NCI-H345 (cell line): Measurements from ENCODE around the gene CDK5RAP2.
"Not testable (repeated sequence)": the region's sequence is repeated elsewhere in the genome, so short reads cannot be mapped to it uniquely, and the experiment has no call there.

Experiments used
- DNase-seq: peaks from one replicate; lab custom pipeline; 2025; lab: John Stamatoyannopoulos, UW

CDK5RAP2 gene

DNA sequence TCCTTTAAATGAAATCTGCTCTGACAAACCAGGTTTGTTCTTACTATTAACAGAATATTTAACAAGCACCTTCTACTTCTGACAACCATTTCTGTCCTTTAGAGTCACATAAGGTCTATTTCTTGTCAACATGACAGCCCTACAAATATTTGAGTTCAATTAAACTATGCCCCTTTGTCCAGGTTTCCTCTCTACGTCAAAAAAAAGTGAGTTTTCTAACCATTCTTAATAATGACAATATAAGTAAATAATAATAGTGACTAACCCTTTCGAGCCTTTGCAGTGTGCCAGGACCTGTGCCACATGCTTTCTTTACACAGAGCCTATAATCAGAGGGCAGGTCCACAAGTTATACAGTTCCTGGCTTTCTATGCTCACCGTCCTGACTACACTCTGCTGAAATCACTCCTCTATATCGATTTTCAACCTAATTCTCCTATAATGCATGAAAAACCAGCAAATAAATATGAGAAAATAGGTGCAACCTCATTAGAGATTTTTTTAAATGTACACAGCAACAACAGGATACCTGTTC, 115.0 kb downstream of the CDK5RAP2 start:
- no peak for DNase-seq

DNA sequence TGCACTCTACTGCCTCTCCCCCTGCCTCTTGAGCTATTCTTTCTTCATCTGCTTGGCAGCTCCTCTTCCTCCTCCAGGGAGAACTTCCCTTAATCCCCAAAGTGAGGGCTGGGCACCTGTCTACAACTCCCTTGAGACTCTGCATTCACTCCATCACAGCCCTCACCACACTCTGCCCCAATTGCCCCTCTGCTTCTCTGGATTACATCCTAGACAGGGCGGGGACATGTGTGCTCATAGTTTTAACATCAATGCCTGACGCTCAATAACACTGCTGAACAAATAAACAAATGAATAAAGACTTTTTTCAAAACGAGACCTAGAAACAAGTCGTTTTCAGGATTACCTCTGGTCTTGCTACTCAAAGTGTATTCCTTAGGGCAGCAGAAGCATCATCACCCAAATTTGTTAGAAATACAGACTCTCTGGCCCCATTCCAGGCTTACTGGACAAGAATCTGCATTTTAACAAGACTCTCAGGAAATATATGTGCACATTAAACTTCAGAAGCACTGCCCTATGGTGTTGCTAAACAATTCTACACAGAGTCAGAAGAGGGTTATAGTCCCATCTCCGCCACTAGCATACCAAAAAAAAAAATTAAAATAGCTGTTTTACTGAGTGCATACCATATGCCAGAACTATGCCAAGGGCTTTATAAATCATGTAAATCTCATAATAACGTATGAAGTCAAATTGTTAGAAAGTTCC, 115.6 kb downstream of the CDK5RAP2 start:
- DNase-seq = no peak

DNA sequence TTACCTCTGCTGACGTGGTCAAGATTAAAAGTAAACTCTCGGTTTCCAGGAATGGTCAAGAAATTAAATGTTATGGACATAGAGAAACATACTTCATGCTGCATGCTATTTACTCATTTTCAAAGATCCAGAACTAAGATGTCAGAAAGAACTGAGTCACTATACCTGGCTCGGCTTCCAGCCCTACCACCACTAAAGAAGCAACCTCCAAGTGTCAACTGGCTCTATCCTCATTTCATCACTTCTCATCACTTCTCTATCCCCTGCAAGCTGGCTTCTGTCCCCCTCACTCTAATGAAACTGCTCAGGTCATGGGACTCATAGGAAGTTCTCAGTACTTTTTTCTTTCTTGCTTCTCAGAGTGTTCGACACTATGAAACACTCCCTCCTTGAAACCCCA, 116.2 kb downstream of the CDK5RAP2 start:
- DNase-seq = no peak

DNA sequence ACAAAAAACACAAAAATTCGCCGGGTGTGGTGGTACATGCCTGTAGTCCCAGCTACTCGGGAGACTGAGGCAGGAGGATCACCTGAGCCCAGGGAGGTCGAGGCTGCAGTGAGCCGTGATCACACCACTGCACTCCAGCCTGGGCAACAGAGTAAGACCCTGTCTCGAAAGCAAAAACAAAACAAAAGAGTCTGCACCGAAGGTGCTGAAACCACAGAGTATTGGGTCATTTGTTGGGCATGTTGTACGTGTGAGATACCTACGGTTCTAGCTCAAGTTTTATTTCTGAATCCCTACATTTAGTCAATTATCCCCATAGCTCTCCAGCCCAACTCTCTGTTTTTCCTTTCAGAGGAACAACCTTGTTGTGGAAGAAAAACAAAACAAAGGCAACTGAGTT, 118.3 kb downstream of the CDK5RAP2 start:
- DNase-seq = not testable (repeated sequence)

DNA sequence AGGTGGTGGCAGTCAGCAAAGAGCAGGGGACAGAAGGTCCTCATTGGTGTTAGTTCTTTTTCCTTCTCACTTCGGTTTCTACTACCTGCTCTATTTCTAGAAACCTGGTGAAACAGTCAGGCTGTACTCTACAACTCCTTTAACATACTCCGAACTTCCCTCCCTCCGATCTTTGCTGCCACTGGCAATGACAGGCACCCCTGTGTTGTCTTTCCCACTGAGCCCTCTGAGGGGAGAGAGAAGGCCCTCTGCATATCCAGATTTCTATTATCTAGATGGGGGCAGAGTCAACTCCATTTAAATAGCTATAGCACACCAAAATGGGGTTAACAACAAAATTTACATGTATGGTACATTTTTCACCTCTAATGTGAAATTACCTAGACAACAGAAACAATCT, 123.7 kb downstream of the CDK5RAP2 start:
- no peak for DNase-seq

DNA sequence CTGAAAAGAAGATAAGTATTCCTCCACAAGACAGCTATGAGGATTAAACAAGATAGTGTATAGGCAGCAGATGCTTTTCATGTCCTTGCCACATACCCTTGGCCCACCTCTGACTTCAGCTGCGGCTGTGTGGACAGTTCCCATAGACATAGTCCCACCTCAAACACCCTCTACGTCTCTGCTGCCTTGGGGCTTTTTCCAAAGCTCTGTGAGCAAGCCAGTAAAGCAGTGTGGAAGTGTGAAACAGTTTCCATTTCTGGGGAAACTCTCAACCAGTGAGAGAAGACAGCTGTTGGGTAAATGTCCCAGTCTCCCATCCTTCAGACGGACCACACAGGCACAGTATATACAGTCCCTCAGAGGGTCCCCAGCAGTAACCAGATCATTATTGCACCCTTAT, 125.5 kb downstream of the CDK5RAP2 start:
- no peak for DNase-seq

DNA sequence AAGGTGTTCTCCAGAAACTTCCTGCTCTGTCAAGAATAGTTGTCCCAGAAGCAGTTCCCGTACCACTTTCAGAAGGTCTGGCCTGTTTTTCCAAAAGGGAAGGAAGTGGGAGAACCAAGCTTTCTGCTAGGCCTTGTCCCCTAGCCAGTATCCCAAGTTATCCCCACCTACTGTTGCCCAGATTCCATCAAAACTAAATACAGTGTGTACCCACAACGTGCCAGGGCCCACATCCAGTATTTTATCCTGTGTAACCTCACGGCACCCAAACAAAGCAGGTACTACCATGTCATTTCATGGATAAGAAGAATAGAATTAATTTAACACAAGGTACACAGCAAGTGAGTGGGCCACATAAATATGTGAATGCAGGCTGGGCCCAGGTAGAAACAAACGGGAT, 126.2 kb downstream of the CDK5RAP2 start:
- DNase-seq = no peak

DNA sequence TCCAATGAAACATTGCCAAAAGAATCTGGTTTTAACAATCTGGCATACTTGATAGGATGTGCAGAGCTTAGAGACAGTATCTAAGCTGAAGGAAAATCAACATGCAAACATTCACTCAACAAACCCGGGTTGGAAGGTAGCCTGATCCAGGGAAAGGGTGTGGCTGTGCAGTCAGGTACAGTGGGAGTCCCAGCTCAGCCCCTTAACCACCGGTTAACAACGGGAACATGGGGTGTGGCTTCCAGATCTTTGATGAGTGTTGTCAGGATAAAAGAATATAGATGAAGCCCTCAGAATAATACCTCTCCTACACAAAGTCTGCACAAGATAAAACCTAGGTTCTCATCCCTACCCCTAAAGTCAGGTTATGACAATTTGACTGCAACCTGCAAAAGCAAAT, 127.3 kb downstream of the CDK5RAP2 start:
- DNase-seq = no peak

DNA sequence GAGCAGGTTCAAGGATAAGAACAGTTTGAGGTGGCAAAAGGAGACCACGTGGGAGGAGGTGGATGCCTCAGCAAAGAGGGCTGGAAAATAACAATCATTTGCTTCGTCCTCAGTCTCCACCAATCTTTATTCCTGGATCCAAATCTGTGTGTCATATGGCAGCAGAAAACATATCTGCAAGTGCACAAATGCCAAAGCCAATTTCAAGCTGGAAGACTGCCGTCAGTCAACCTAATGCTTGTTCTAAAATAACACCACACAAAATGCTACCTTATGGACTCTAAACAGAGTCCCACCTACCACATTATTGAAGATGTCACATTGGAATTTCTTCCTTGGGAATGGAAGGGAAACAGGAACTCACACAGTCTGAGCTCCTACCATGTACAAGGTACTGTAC, 129.1 kb downstream of the CDK5RAP2 start:
- DNase-seq = no peak

DNA sequence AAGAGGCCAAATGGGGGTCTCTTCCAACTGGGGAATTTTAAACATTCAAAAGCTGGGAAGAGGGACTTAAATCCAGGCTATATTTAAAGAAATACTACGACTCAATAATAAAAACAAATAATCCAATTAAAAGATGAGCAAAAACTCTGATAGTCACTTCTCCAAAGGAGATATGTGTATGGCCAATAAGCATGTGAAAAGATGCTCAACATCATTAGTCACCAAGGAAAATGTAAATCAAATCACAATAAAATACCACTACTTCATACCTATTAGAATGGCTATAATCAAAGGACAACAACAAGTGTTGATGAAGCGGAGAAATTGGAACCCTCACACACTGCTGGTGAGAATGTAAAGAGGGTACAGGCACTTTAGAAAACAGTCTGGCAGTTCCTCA, 130.4 kb downstream of the CDK5RAP2 start:
- no peak for DNase-seq

DNA sequence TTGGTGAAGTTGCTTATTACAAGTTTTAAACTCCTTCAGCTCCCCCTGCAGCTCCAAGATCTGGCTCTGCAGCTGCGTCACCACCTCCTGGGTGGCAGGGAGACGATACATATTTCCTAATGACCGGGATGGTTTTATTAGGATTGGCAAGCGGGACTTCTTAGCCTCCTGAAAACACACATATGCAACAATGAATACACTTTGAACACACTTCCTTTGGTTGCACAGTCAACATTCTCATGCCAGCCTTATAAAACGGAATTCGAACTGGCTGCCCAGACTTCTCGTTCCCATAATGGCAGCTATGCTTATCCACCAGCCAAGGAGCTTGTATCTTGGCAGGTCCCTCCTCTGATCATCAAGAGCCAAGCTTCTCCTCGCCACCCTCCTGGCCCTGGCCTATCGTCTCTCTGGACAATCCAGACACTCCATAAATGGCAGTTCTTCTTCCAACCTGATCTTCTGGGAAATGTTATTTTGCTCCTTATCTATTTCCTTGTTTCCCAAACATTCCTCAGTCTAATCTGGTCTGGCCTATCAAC, 131.9 kb downstream of the CDK5RAP2 start:
- no peak for DNase-seq

DNA sequence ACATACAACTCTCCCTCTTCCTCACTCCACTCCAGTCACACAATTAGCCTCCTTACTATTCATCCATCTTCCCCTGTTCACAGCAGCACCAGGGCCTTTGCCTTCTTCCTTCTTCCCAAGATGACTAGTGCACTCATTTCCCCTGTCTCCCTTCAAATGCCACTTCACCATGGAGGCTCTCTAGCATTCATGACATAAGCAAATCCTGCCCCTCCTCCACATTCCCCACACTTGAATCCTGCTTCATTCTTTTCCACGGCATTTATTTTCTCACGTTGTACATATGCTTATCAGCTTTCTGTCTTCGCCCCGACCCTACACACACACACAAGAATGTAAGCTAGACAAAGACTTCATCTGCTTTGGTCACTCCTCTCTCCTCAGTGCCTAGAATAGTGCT, 133.3 kb downstream of the CDK5RAP2 start:
- no peak for DNase-seq

DNA sequence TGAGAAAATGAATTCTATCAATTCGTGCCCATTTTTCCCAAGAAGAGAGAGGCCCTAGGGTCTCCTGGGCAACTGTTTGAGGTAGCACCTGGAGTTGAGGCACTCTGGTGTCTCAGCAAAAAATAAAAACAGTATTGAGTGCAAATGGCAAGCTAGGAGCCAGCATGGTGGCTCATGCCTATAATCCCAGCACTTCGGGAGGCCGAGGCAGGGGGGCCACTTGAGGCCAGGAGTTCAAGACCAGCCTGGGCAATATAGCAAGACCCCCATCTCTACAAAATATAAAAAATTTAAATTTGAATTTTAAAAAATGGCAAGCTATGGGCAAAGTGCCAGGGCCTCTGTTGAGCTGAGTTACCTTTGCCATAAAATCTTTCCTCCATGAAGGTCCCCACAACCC, 136.0 kb downstream of the CDK5RAP2 start:
- no peak for DNase-seq

DNA sequence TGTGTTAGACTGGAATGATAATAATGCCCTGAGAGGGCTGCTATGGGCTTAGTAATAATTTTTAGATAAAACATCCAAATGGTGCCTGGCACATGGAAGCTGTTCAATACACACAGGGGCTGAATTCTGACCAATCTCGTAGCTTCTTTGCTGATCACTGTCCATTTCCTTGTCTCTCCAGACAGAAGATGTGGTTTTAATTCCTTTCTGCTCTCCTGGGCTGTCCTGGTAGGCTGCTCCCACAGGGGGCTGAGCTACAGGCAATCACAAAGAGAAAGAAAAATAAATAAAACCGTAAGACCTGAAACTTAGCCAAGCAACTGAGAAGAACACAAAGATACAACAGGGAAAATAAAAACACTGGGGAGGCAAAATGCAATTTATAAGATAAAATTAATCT, 136.5 kb downstream of the CDK5RAP2 start:
- no peak for DNase-seq

DNA sequence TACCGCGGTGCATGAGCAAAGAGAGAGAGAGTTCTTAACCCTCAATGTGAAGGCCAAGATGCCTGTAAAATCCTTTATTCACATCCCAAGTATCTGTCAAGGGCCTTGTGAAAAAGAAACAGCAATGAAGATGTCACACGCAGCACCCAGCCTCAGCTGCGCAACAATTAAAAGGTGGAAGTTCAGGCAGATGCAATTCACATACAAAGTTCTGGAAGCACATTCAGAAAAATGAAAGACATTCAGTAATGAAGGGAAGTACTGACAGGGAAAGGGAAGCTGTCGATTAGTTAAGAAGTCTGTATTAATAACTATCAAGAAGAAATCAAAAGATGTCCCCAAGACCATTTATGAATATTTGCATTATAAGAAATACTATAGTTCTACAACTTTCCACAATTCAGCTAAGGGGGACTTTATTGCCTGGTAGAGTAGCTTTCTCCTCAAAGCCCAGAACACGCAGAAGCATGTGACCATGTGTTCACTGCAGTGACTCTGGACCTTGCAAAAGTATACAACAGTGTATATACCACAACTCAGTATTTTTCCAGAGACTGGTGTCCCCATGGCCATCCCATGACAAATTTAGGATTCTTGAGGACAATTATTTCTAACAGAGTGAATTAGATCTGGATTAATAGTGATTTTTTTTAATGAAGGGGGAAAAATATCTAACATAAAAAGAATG, 137.5 kb downstream of the CDK5RAP2 start:
- DNase-seq = no peak

DNA sequence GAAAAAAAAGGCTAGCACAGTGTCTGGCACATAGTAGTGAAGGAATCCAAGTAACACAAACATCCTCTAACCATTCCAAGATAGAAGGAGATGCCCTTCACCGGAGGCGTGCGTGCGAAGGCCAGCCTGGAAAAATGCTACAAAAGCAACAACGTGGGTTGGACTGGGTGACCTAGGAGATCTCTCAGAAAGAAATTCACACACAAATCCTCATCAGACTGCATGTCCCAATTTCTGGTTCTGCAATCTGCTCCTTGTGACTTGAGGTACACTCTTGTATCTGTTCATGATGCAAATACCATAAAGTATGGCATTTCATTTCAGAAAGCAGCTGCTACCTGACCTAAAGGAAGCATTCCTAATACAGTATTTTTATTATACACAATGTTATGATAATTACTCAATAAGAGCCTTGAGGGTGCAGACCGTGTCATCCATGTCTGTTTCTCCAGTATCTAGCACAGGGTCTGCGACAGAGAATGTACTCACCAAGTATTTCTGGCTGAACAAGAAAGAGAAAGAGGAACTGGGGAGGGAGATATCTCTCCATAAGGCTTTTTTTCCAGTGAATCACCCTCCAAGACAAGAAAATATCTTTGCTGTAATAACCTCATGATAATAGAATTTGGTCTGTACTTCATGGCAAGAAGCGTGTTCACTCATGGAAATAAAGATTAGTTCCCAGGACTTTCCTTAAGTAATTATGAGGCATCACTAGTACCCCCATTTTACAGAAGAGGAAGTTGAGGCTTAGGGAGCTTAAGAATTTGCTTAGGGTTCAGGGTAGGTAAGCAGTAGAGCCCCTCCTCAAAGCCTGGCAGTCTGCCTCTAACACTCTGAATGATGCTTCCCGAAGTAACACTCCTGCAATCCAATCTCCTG, 138.3 kb downstream of the CDK5RAP2 start:
- DNase-seq = no peak

DNA sequence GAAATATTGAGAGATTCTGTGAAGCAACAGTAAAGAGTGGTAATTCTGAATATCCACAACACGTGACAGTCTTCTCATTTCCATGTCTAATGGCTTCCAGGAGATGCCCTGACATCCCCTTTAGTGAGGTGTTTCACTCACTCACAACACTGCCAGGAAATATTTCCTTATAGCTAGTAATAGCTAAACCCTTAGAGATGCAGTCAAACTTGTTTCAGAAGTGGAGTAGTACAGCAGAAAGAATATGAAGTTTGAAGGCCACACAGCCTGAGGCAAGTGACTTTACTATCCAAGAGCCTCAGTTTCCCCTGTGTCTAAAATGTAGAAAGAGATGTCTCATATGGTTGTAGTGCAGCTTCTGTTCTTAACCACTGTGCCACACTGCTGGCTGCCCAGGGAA, 139.2 kb downstream of the CDK5RAP2 start:
- no peak for DNase-seq

DNA sequence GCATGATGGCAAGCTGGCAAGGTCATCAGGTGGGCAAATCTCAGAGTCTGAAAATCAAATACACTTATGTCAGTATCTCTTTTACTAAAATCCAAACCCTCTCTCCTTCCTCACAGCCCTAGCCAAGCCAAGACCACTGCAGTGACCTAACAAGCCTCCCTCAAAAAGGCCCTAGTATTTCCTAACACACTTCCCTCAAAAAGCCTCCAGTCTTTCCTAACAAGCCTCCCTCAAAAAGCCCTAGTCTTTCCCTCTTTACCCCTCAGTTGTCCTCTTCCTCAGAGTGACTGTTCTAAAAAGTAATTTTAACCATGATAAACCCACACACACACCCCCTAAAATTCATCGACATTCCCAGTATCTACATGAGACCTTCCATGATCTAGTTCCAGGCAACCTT, 140.0 kb downstream of the CDK5RAP2 start:
- DNase-seq = no peak

DNA sequence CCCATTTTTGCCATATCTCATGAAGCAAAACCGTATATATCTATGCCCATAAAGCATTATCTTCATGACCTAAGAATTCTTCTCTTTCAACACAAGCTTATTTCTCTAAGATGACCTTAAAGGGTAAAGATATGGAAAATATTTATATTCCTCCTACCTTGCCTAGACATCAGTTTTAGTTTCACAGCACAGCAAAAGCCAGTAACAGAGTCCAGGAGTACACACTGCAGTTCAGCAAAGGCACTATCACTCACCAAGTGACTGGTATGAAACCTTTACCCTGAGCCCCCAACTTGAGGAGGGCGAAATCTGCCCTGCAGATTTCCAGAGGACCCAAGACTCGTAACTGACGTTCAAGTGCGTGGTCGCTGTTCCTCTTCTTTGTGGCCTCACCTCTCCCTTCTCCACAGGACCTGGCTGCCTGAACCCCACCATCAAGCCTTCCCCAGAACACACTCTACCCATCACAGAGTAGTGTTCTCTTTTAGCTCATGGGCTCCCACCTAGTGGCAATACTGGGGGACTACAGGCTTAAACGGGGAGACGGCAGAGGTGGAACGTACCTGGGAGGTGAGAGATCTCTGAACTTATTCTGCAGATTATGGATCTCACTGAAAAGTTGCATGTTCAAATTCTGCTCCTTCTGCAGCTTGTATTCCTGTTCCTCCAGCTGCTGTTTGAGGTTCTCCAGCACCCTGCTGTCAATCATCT, 141.0 kb downstream of the CDK5RAP2 start:
- DNase-seq = peak; percentile 7

DNA sequence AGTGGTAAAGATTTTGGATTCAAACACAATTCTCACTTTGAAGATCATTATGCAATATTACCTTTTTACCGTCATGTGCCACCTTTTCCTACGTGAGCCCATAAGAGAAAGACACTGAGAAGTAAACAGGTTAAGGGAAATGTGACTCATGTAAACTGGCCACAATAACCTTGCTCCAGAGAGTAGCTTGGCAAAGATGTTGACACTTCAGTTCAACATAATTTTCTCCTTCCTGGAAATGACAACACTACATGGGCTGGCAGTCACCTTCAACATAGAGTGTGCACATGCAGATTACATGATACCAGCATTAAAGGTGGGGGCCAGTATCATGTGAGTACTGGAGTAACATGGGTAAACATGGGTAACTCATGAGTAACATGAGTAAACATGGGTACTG, 141.9 kb downstream of the CDK5RAP2 start:
- DNase-seq = no peak

DNA sequence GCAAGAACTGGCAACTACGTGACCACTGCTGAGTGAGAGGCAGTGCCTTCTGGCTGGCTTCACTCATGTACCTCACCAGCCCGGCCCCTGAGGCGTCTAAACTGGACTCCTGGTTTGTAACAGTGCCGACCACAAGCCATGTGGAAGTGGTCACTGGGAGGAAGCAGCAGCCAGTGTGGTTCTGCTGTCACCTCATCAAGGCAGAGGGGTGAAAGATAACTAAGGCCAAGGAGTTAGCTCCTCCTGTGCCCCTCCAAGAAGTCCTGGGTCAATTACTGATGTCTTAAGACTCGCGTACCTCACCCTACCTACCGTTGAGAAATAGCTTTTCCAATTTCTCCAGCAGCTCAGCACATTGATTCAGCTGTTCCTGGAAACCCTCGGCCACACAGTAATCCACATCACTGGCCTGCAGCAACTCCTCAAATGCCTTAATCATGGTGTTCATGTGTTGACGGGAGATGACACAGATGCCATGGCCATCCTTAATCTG, 142.9 kb downstream of the CDK5RAP2 start:
- no peak for DNase-seq

DNA sequence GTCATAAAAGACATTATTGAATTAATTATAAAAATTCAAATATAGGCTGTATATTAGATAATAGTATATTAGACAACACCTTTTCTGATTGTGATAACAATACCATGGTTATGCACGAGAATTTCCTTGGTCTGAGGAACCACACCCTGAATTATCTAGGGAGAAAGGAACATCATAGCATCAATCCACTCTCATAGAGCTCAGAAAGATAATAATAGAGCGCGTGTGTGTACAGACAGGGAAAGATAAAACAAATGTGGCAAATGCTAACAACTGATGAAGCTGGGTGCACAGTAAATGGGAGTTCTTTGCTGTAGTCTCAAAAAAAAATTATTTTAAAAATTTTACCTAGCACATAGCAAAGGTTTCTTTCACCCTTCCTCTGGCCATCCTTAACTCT, 143.5 kb downstream of the CDK5RAP2 start:
- DNase-seq = no peak
